ENCODE data around the gene NOTCH1. TPM values are rescaled to one million over a fixed set of nuclear protein-coding genes. Genes with fewer than 3 reads are reported as not detected.

NOTCH1 gene
- total RNA-seq (10 to 100 TPM; 19.6 to 39.8 (median 25.6) TPM), polyA plus RNA-seq (10 to 100 TPM in 1 of 2 donors, 1 to 10 TPM in 1; 9.3 to 20.1 TPM)

DNA sequence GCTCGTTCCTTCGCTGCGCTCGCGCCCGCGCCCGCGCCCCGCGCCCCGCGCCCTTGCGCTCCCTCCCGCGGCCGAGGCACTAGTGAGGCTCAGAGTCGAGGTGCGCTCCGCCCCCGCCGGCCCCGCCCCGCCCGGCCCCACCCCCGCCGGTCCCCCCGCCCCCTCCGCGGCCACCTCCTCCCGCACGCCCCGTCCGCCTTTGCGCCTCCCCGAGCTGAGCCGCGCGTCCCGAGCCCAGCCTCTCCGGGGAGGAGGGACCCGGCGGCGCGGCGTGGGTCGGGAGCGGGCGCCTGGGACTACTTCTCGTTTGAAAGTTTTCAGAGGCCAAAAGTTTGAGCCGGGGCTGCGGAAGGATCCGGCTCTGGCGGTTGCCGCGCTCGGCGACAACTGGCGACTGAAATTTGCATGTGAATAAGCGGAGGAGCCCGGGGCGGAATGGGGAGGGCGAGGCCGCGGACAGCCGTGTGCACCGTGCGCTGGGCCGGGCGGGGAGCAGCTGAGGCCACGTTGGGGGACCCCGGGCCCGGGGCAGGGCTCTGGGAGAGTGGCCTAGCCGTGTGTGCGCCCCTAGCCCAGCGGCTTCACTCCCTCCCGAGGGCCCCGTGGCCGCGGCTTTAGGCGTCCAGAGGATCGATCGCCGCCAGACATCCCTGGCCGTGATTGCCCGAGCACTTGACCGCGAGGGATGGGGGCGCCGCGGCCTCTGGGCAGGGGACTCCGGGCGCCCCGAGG, at the start of gene NOTCH1:
Gene NOTCH1 (minus strand): TSS at position 84 of the 732 bp plus-strand sequence. CDS start 262 bp downstream, outside the sequence.
- peaks cover 31 to 46% (median 36%) of the 10 kb centered on the region in 3 donors for H3K4me1 ChIP-seq
- WGBS, 2 donors, result 1% methylated on average over 47 to 94 of the region's 94 CpGs
- intact Hi-C loops (cut with DNase I), result no loop called here

GRCh38 chr9:136594492-136594891, 48.6 kb upstream of the NOTCH1 start:
- Histone ChIP-seq H3K27me3 (no peaks in the 10 kb centered on the region), H3K4me3 (no peak overlapping the region), H3K27ac (no peak overlapping the region), H3K4me1 (peaks cover 0 to 3% (median 0%) of the 10 kb centered on the region in 3 donors), H3K36me3 (no peaks in the 10 kb centered on the region), H3K9me3 (no peaks in the 10 kb centered on the region)
- ATAC-seq (no peak), FAIRE-seq (no peak), DNase-seq (peak in 1 of 6 donors; percentile 5)
- TF ChIP-seq CTCF (IDR thresholded peaks at IDR 0.05), result no peak
- intact Hi-C loops (cut with DNase I), result no loop called here
- WGBS, 2 donors, result 86 to 94% methylated on average over 14 of the region's 14 CpGs

More for the DNA sequence above, at the start of gene NOTCH1:
- Histone ChIP-seq H3K27ac (peak within 1 kb of the TSS; percentile 85 to 97 (median 96)), H3K36me3 (no peaks in the 10 kb centered on the region), H3K4me3 (peak within 1 kb of the TSS; percentile 69 to 98 (median 88)), H3K9me3 (no peaks in the 10 kb centered on the region), H3K27me3 (no peaks in the 10 kb centered on the region)
- no peak for FAIRE-seq
- peak; percentile 91 to 97 (median 93) for DNase-seq
- peak; percentile 70 to 78 (median 72) for ATAC-seq
- TF ChIP-seq CTCF (IDR thresholded peaks at IDR 0.05), result no peak

GRCh38 chr9:136593581-136593980, 47.7 kb upstream of the NOTCH1 start:
- Histone ChIP-seq H3K9me3 (no peaks in the 10 kb centered on the region), H3K4me3 (no peak overlapping the region), H3K27ac (no peak overlapping the region), H3K27me3 (no peaks in the 10 kb centered on the region), H3K36me3 (no peaks in the 10 kb centered on the region), H3K4me1 (peaks cover 0 to 3% (median 0%) of the 10 kb centered on the region in 3 donors)
- DNase-seq (no peak), FAIRE-seq (no peak), ATAC-seq (no peak)
- intact Hi-C loops (cut with DNase I), result no loop called here
- WGBS, 2 donors, result 61 to 74% methylated on average over 8 of the region's 8 CpGs
- TF ChIP-seq CTCF (IDR thresholded peaks at IDR 0.05), result no peak

GRCh38 chr9:136592666-136593065, 46.8 kb upstream of the NOTCH1 start:
- no peak for ATAC-seq
- H3K4me3 ChIP-seq, result no peak overlapping the region
- no peak for FAIRE-seq
- H3K27me3 ChIP-seq, result no peaks in the 10 kb centered on the region
- TF ChIP-seq CTCF (IDR thresholded peaks at IDR 0.05), result no peak
- intact Hi-C loops (cut with DNase I), result no loop called here
- peak in 1 of 6 donors; percentile 43 for DNase-seq
- peaks cover 0 to 3% (median under 1%) of the 10 kb centered on the region in 3 donors for H3K4me1 ChIP-seq
- no peaks in the 10 kb centered on the region for H3K9me3 ChIP-seq
- no peak overlapping the region for H3K27ac ChIP-seq
- WGBS, 2 donors, result 75 to 83% methylated on average over 12 to 13 of the region's 13 CpGs
- H3K36me3 ChIP-seq, result no peaks in the 10 kb centered on the region
